IPS DF 6.9 (cell line): ENCODE measurements around the gene DNAJC16.

Experiments used
- DNase-seq: peaks from one replicate; pipeline ENCODE4 v3.0.0-alpha.2; 2013; ENCODE audit warnings: low read depth, low spot score
- H3K27ac ChIP-seq: one replicate; pipeline ENCODE4 v1.5.1; 2013; ENCODE audit warnings: low read length, control low read depth
- H3K27me3 ChIP-seq: 2 replicates; pipeline ENCODE4 v1.6.1; 2013; ENCODE audit warnings: mild to moderate bottlenecking, low read length; ENCODE audit not compliant: control insufficient read depth, insufficient read depth
- H3K36me3 ChIP-seq: 2 replicates; pipeline ENCODE4 v1.6.1; 2013; ENCODE audit warnings: low read length; ENCODE audit not compliant: control insufficient read depth, insufficient read depth
- H3K4me1 ChIP-seq: 2 replicates; pipeline ENCODE4 v1.6.1; 2013; ENCODE audit warnings: low read length; ENCODE audit not compliant: control insufficient read depth, insufficient read depth
- H3K4me3 ChIP-seq: 2 replicates; pipeline ENCODE4 v1.5.1; 2013; ENCODE audit warnings: mild to moderate bottlenecking, low read length
- H3K9me3 ChIP-seq: 2 replicates; pipeline ENCODE4 v1.6.1; 2013; ENCODE audit warnings: low read length, inconsistent platforms; ENCODE audit not compliant: control insufficient read depth, insufficient read depth
- WGBS: extraction: QIAGEN DNeasy Blood & Tissue Kit; methylation state at CpG from one replicate; pipeline ENCODE4 v1.1.7; 2013; ENCODE audit warnings: mixed read lengths, missing lambda C conversion rate; ENCODE audit not compliant: insufficient read length, insufficient coverage; 5-methylcytosine and 5-hydroxymethylcytosine counted together

Gene DNAJC16

DNA sequence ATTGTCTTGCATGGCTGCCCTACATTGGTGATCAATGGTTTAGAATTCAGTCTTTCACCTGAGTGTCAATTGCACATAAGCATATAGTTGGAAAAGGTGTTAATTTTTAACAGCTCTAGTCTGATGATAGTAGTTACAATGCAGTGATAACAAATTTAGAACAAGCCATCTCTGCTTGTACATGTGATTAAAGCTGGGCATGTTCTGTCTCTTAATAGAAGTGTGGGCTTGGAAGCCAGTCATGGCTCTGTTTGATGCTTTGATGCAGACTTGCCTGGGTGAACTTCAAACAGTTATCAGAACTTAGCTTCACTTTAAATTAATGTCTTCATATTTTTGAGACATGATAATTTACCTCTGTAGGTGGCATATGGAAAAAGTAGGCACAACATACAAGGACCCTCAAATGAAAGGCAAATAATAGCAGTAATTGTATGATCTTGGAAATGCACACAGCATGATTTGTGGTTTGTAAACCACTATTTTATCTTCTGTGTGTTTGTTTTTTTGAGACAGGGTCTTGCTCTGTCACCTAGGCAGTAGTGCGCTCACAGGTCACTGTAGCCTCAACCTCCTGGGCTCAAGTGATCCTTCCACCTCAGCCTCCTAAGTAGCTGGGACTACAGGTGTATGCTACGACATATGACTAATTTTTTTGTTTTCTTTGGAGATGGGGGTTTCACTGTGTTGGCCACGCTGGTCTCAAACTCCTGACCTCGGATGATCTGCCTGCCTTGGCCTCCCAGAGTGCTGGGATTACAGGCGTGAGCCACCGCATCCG lies 94.4 kb downstream of the DNAJC16 start:
- no peak for DNase-seq
- Histone ChIP-seq H3K27me3 (no peaks in the 10 kb centered on the region), H3K36me3 (no peaks in the 10 kb centered on the region), H3K9me3 (no peaks in the 10 kb centered on the region), H3K4me3 (no peak overlapping the region), H3K4me1 (no peaks in the 10 kb centered on the region), H3K27ac (no peak overlapping the region)
- WGBS, result no CpG with 5 or more reads among the region's 7 CpGs

DNA sequence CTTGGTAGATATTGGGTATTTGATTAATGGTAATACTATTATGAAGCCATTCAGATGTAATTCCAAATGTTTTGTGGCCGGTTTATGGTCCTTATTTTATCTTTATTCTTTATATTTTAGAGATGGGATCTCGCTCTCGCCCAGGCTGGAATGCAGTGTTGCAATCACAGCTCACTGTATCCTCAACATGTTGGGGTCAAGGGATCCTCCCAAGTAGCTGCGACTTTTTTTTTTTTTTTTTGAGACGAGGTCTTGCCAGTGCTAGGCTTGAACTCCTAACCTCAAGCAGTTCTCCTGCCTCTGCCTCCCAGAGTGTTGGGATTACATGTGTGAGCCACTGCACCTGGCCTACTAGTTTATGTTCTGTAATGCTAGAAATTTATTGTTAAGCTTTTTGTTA lies 95.3 kb downstream of the DNAJC16 start:
- Histone ChIP-seq H3K4me3 (no peak overlapping the region), H3K9me3 (no peaks in the 10 kb centered on the region), H3K4me1 (no peaks in the 10 kb centered on the region), H3K27ac (no peak overlapping the region), H3K36me3 (peaks cover 3% of the 10 kb centered on the region; the same call in 1 of the 2 replicates), H3K27me3 (no peaks in the 10 kb centered on the region)
- WGBS, result no CpG with 5 or more reads among the region's 5 CpGs
- DNase-seq, result no peak

DNA sequence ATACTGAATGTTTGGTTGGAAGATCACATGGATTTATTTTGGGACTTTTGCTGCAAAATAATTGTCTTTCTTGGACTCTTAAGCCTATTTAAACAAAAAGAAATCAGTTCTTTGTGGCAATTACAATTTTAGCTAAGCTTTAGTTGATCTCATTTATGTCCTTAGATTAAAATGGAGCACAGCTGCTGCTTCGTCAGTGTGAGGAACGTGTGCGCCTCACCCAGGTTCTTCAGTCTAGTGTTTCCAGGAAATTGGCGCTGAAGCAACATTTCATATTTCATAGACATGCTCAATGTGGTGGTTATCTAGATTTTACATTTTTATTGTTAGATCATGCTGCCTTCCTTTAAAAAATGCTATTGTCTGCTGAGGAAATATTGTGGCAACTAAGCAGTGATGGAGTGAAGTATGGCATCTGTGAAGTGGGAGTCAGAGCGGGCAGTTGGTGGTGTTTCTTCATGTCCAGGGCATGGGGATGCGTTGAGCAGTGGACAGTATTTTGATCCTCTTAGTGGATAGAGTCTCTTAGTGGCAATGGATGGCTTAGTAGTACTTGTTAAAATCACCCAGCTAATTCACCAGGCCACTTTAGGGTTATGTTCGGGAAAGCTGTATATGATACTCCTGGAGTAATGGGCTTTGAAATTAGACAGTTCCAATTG lies 96.2 kb downstream of the DNAJC16 start:
- no peaks in the 10 kb centered on the region for H3K27me3 ChIP-seq
- H3K9me3 ChIP-seq, result no peaks in the 10 kb centered on the region
- H3K4me3 ChIP-seq, result no peak overlapping the region
- H3K4me1 ChIP-seq, result no peaks in the 10 kb centered on the region
- no peak overlapping the region for H3K27ac ChIP-seq
- no peak for DNase-seq
- WGBS, result no CpG with 5 or more reads among the region's 7 CpGs
- H3K36me3 ChIP-seq, result peaks cover 3% of the 10 kb centered on the region; the same call in 1 of the 2 replicates

- no peak overlapping the region for H3K4me3 ChIP-seq
- H3K27ac ChIP-seq, result no peak overlapping the region
- peaks cover 3% of the 10 kb centered on the region; the same call in 1 of the 2 replicates for H3K36me3 ChIP-seq
- H3K27me3 ChIP-seq, result no peaks in the 10 kb centered on the region
- H3K4me1 ChIP-seq, result no peaks in the 10 kb centered on the region
- no peaks in the 10 kb centered on the region for H3K9me3 ChIP-seq
- no CpG with 5 or more reads among the region's 6 CpGs for WGBS
- DNase-seq, result no peak
These were observed 96.8 kb downstream of the DNAJC16 start for GRCh38 chr1:15623435-15623834.

GRCh38 chr1:15624133-15624714 lies 97.6 kb downstream of the DNAJC16 start:
- H3K27ac ChIP-seq, result no peak overlapping the region
- H3K27me3 ChIP-seq, result no peaks in the 10 kb centered on the region
- no peak overlapping the region for H3K4me3 ChIP-seq
- WGBS, result no CpG with 5 or more reads among the region's 3 CpGs
- DNase-seq, result no peak
- H3K4me1 ChIP-seq, result no peaks in the 10 kb centered on the region
- peaks cover 3% of the 10 kb centered on the region; the same call in 1 of the 2 replicates for H3K36me3 ChIP-seq
- no peaks in the 10 kb centered on the region for H3K9me3 ChIP-seq

- no peak for DNase-seq
- no CpG with 5 or more reads among the region's 13 CpGs for WGBS
- no peaks in the 10 kb centered on the region for H3K27me3 ChIP-seq
- H3K4me1 ChIP-seq, result no peaks in the 10 kb centered on the region
- H3K4me3 ChIP-seq, result no peak overlapping the region
- peaks cover 5% of the 10 kb centered on the region; the same call in 1 of the 2 replicates for H3K36me3 ChIP-seq
- no peak overlapping the region for H3K27ac ChIP-seq
- no peaks in the 10 kb centered on the region for H3K9me3 ChIP-seq
These were observed 98.6 kb downstream of the DNAJC16 start for GRCh38 chr1:15625056-15625917.
